Measurements from ENCODE around the gene RRP7A.

RRP7A gene

DNA sequence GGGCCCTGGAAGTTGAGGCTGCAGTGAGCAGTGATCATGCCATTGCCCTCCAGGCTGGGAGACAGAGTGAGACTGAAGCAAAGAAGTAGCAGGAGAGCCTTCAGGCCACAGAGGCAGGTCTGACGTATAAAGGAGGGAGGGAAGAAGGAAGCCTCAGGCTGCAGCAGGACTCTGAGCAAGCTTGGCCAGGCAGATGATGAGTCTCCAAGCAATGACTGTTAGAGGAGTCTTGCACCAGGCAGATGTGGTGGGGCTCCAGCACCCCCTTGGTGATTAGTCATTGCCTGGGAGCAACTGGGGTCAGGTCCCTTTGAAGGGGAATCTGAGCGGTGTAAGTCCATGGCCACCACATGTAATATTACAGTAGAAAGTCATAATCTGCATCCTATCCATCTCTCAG is 50.8 kb downstream of the RRP7A start:
- TF ChIP-seq CTCF (IDR thresholded peaks at IDR 0.05; ENCODE audit: extremely low read depth, insufficient read depth, missing control alignments) = no peak
- no peak for DNase-seq (ENCODE audit: low spot score)
- in situ Hi-C loops (cut with MboI; ENCODE audit: low pct_unique_long_range_greater_than_20kb, low sequenced_read_pairs, unreplicated experiment) = no loop called here

GRCh38 chr22:42462016-42462415 is 57.6 kb downstream of the RRP7A start:
- DNase-seq (ENCODE audit: low spot score) = no peak
- TF ChIP-seq CTCF (IDR thresholded peaks at IDR 0.05; ENCODE audit: extremely low read depth, insufficient read depth, missing control alignments) = no peak
- in situ Hi-C loops (cut with MboI; ENCODE audit: low pct_unique_long_range_greater_than_20kb, low sequenced_read_pairs, unreplicated experiment) = no loop called here

- TF ChIP-seq CTCF (IDR thresholded peaks at IDR 0.05; ENCODE audit: extremely low read depth, insufficient read depth, missing control alignments) = no peak
- DNase-seq (ENCODE audit: low spot score) = no peak
- in situ Hi-C loops (cut with MboI; ENCODE audit: low pct_unique_long_range_greater_than_20kb, low sequenced_read_pairs, unreplicated experiment) = no loop called here
Measured at GRCh38 chr22:42461511-42461910, 58.1 kb downstream of the RRP7A start.

Data from GM13977 (cell line).